ENCODE results near the gene C11orf98. TPM values are rescaled to one million over a fixed set of nuclear protein-coding genes. Genes with fewer than 3 reads are reported as not detected.

The C11orf98 gene
- total and polyA plus RNA-seq, 2 of the 13 experiments (the other 11 are each of a cell fraction or from before 2014, with no cell fraction given), result 30.4 to 91.8 TPM

DNA sequence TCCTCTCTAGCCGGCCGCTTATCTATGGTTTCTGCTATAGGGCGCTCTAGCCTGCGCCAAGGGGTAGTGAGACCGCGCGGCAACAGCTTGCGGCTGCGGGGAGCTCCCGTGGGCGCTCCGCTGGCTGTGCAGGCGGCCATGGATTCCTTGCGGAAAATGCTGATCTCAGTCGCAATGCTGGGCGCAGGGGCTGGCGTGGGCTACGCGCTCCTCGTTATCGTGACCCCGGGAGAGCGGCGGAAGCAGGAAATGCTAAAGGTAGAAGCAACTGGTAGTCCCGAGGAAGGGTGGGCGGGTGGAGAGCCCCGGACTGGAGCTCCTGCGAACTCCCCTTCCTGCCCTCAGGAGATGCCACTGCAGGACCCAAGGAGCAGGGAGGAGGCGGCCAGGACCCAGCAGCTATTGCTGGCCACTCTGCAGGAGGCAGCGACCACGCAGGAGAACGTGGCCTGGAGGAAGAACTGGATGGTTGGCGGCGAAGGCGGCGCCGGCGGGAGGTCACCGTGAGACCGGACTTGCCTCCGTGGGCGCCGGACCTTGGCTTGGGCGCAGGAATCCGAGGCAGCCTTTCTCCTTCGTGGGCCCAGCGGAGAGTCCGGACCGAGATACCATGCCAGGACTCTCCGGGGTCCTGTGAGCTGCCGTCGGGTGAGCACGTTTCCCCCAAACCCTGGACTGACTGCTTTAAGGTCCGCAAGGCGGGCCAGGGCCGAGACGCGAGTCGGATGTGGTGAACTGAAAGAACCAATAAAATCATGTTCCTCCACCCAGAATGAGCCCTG is 6.8 kb upstream of the C11orf98 start, which contains the start of the genes LBHD1 and UQCC3 (continued):
- TF ChIP-seq XRCC5 (optimal IDR thresholded peaks at IDR 0.05; ENCODE audit: low read length), result peak; percentile 80
- no peak for TF ChIP-seq ZFP37 (CRISPR knock-in tag; IDR thresholded peaks at IDR 0.05; ENCODE audit: borderline replicate concordance)
- no peak for TF ChIP-seq SOX6 (IDR thresholded peaks at IDR 0.05)
- 0 out of 2 replicates have a peak, but pooled peaks have one; percentile 15 for TF ChIP-seq SOX6 (CRISPR knock-in tag; IDR thresholded peaks at IDR 0.05)
- TF ChIP-seq, protein P1, sequence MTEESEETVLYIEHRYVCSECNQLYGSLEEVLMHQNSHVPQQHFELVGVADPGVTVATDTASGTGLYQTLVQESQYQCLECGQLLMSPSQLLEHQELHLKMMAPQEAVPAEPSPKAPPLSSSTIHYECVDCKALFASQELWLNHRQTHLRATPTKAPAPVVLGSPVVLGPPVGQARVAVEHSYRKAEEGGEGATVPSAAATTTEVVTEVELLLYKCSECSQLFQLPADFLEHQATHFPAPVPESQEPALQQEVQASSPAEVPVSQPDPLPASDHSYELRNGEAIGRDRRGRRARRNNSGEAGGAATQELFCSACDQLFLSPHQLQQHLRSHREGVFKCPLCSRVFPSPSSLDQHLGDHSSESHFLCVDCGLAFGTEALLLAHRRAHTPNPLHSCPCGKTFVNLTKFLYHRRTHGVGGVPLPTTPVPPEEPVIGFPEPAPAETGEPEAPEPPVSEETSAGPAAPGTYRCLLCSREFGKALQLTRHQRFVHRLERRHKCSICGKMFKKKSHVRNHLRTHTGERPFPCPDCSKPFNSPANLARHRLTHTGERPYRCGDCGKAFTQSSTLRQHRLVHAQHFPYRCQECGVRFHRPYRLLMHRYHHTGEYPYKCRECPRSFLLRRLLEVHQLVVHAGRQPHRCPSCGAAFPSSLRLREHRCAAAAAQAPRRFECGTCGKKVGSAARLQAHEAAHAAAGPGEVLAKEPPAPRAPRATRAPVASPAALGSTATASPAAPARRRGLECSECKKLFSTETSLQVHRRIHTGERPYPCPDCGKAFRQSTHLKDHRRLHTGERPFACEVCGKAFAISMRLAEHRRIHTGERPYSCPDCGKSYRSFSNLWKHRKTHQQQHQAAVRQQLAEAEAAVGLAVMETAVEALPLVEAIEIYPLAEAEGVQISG (CRISPR knock-in tag; IDR thresholded peaks at IDR 0.05), result peak; percentile 99
- TF ChIP-seq GFI1 (CRISPR knock-in tag; IDR thresholded peaks at IDR 0.05; ENCODE audit: borderline replicate concordance), result peak; percentile 70; the same call in 1 of the 2 replicates
- TF ChIP-seq, protein P2, sequence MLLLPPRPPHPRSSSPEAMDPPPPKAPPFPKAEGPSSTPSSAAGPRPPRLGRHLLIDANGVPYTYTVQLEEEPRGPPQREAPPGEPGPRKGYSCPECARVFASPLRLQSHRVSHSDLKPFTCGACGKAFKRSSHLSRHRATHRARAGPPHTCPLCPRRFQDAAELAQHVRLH (CRISPR knock-in tag; IDR thresholded peaks at IDR 0.05; ENCODE audit: borderline replicate concordance, low read depth), result no peak; the same call in 1 of the 2 replicates
- TF ChIP-seq, protein P3, sequence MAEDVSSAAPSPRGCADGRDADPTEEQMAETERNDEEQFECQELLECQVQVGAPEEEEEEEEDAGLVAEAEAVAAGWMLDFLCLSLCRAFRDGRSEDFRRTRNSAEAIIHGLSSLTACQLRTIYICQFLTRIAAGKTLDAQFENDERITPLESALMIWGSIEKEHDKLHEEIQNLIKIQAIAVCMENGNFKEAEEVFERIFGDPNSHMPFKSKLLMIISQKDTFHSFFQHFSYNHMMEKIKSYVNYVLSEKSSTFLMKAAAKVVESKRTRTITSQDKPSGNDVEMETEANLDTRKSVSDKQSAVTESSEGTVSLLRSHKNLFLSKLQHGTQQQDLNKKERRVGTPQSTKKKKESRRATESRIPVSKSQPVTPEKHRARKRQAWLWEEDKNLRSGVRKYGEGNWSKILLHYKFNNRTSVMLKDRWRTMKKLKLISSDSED (CRISPR knock-in tag; IDR thresholded peaks at IDR 0.05), result no peak
- TF ChIP-seq, protein P4, sequence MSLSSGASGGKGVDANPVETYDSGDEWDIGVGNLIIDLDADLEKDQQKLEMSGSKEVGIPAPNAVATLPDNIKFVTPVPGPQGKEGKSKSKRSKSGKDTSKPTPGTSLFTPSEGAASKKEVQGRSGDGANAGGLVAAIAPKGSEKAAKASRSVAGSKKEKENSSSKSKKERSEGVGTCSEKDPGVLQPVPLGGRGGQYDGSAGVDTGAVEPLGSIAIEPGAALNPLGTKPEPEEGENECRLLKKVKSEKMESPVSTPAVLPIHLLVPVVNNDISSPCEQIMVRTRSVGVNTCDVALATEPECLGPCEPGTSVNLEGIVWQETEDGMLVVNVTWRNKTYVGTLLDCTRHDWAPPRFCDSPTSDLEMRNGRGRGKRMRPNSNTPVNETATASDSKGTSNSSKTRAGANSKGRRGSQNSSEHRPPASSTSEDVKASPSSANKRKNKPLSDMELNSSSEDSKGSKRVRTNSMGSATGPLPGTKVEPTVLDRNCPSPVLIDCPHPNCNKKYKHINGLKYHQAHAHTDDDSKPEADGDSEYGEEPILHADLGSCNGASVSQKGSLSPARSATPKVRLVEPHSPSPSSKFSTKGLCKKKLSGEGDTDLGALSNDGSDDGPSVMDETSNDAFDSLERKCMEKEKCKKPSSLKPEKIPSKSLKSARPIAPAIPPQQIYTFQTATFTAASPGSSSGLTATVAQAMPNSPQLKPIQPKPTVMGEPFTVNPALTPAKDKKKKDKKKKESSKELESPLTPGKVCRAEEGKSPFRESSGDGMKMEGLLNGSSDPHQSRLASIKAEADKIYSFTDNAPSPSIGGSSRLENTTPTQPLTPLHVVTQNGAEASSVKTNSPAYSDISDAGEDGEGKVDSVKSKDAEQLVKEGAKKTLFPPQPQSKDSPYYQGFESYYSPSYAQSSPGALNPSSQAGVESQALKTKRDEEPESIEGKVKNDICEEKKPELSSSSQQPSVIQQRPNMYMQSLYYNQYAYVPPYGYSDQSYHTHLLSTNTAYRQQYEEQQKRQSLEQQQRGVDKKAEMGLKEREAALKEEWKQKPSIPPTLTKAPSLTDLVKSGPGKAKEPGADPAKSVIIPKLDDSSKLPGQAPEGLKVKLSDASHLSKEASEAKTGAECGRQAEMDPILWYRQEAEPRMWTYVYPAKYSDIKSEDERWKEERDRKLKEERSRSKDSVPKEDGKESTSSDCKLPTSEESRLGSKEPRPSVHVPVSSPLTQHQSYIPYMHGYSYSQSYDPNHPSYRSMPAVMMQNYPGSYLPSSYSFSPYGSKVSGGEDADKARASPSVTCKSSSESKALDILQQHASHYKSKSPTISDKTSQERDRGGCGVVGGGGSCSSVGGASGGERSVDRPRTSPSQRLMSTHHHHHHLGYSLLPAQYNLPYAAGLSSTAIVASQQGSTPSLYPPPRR (CRISPR knock-in tag; IDR thresholded peaks at IDR 0.05; ENCODE audit: borderline replicate concordance), result no peak
- no peak for TF ChIP-seq EHMT2 (IDR thresholded peaks at IDR 0.05; ENCODE audit: borderline replicate concordance, low read depth, low read length)
- TF ChIP-seq, protein P5, sequence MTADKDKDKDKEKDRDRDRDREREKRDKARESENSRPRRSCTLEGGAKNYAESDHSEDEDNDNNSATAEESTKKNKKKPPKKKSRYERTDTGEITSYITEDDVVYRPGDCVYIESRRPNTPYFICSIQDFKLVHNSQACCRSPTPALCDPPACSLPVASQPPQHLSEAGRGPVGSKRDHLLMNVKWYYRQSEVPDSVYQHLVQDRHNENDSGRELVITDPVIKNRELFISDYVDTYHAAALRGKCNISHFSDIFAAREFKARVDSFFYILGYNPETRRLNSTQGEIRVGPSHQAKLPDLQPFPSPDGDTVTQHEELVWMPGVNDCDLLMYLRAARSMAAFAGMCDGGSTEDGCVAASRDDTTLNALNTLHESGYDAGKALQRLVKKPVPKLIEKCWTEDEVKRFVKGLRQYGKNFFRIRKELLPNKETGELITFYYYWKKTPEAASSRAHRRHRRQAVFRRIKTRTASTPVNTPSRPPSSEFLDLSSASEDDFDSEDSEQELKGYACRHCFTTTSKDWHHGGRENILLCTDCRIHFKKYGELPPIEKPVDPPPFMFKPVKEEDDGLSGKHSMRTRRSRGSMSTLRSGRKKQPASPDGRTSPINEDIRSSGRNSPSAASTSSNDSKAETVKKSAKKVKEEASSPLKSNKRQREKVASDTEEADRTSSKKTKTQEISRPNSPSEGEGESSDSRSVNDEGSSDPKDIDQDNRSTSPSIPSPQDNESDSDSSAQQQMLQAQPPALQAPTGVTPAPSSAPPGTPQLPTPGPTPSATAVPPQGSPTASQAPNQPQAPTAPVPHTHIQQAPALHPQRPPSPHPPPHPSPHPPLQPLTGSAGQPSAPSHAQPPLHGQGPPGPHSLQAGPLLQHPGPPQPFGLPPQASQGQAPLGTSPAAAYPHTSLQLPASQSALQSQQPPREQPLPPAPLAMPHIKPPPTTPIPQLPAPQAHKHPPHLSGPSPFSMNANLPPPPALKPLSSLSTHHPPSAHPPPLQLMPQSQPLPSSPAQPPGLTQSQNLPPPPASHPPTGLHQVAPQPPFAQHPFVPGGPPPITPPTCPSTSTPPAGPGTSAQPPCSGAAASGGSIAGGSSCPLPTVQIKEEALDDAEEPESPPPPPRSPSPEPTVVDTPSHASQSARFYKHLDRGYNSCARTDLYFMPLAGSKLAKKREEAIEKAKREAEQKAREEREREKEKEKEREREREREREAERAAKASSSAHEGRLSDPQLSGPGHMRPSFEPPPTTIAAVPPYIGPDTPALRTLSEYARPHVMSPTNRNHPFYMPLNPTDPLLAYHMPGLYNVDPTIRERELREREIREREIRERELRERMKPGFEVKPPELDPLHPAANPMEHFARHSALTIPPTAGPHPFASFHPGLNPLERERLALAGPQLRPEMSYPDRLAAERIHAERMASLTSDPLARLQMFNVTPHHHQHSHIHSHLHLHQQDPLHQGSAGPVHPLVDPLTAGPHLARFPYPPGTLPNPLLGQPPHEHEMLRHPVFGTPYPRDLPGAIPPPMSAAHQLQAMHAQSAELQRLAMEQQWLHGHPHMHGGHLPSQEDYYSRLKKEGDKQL (CRISPR knock-in tag; IDR thresholded peaks at IDR 0.05; ENCODE audit: low read depth), result no peak
- TF ChIP-seq ZFYVE20 (CRISPR knock-in tag; IDR thresholded peaks at IDR 0.05; ENCODE audit: borderline replicate concordance, low read depth), result 0 out of 2 replicates have a peak, but pooled peaks have one; percentile 13

Measured in HepG2 (cell line).